Ishikawa (cell line): ENCODE results near the gene SAMD3.

Experiments used
- CEBPB ChIP-seq: IDR thresholded peaks from 2 replicates; pipeline ENCODE4 v1.6.1; 2012
- CREB1 ChIP-seq: IDR thresholded peaks from 2 replicates; pipeline ENCODE4 v1.6.1; 2012; ENCODE audit warnings: low read depth
- EGR1 ChIP-seq: IDR thresholded peaks from 2 replicates; pipeline ENCODE4 v1.6.1; 2012
- EP300 ChIP-seq: IDR thresholded peaks from 2 replicates; pipeline ENCODE4 v1.6.1; 2012; ENCODE audit warnings: borderline replicate concordance
- FOXM1 ChIP-seq: IDR thresholded peaks from 2 replicates; pipeline ENCODE4 v1.6.1; 2012; ENCODE audit warnings: low read depth, borderline replicate concordance
- NFIC ChIP-seq: IDR thresholded peaks from 2 replicates; pipeline ENCODE4 v1.6.1; 2012
- RAD21 ChIP-seq: IDR thresholded peaks from 2 replicates; pipeline ENCODE4 v1.6.1; 2012; ENCODE audit warnings: low read depth
- TAF1 ChIP-seq: IDR thresholded peaks from 2 replicates; pipeline ENCODE4 v1.6.1; 2012; ENCODE audit warnings: low read depth, mild to moderate bottlenecking
- TCF12 ChIP-seq: IDR thresholded peaks from 2 replicates; pipeline ENCODE4 v1.6.1; 2012; ENCODE audit warnings: low read depth
- TEAD4 ChIP-seq: IDR thresholded peaks from 2 replicates; pipeline ENCODE4 v1.6.1; 2012
- YY1 ChIP-seq: IDR thresholded peaks from 2 replicates; pipeline ENCODE4 v1.6.1; 2012; ENCODE audit warnings: low read depth
- ZBTB7A ChIP-seq: IDR thresholded peaks from 2 replicates; pipeline ENCODE4 v1.6.1; 2012; ENCODE audit warnings: low read depth
- TF ChIP-seq, protein P1 (sequence below): IDR thresholded peaks from 2 replicates; pipeline ENCODE4 v1.6.1; 2012; ENCODE audit warnings: low read depth, mild to moderate bottlenecking
- TF ChIP-seq, protein P2 (sequence below): IDR thresholded peaks from 2 replicates; pipeline ENCODE4 v1.6.1; 2012
- TF ChIP-seq, protein P3 (sequence below): IDR thresholded peaks from 2 replicates; pipeline ENCODE4 v1.6.1; 2012

The SAMD3 gene

DNA sequence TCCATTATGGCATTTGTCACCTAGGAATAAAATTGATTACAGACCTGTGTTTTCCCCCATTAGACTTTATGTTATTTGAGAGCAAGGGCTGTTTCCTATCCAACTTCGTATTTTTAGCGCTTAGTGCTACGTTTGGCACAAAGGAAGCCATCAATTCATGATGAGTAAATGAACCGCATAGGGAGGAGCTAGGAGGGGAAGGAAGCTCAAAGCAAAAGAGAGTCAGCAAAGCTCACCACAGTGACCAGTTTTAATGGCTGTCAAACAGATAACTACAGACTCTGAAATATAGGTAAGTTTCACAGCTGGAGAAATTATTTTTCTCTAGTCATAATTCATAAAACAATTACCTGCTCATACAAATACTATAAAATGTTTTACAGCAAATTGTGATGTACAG is 6.9 kb upstream of the SAMD3 start:
- no peak for TF ChIP-seq ZBTB7A
- TF ChIP-seq CEBPB = no peak
- TF ChIP-seq FOXM1 = no peak
- TF ChIP-seq CREB1 = no peak
- no peak for TF ChIP-seq YY1
- TF ChIP-seq TAF1 = no peak

DNA sequence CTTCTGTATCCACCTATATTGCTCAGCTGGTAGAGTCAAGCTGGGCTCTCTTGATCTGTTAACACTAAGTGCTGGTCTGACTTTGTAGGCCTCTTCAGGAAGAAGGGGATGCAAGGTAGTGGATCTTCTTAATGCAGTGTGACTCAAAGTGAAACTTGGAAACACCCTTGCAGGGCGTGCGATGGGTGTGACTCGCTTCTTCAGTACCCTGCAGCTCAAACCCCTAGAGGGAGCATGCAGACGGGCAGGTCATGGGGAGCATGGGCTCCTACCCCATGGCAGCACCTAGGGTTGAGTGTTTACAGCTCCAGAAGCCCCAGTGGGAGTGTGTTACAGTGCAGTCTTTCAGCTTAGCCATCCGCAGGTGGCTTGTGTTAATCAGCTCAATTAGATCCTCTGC is 757 bp upstream of the SAMD3 start:
- no peak for TF ChIP-seq CEBPB
- TF ChIP-seq, protein P1, sequence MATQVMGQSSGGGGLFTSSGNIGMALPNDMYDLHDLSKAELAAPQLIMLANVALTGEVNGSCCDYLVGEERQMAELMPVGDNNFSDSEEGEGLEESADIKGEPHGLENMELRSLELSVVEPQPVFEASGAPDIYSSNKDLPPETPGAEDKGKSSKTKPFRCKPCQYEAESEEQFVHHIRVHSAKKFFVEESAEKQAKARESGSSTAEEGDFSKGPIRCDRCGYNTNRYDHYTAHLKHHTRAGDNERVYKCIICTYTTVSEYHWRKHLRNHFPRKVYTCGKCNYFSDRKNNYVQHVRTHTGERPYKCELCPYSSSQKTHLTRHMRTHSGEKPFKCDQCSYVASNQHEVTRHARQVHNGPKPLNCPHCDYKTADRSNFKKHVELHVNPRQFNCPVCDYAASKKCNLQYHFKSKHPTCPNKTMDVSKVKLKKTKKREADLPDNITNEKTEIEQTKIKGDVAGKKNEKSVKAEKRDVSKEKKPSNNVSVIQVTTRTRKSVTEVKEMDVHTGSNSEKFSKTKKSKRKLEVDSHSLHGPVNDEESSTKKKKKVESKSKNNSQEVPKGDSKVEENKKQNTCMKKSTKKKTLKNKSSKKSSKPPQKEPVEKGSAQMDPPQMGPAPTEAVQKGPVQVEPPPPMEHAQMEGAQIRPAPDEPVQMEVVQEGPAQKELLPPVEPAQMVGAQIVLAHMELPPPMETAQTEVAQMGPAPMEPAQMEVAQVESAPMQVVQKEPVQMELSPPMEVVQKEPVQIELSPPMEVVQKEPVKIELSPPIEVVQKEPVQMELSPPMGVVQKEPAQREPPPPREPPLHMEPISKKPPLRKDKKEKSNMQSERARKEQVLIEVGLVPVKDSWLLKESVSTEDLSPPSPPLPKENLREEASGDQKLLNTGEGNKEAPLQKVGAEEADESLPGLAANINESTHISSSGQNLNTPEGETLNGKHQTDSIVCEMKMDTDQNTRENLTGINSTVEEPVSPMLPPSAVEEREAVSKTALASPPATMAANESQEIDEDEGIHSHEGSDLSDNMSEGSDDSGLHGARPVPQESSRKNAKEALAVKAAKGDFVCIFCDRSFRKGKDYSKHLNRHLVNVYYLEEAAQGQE = no peak
- no peak for TF ChIP-seq RAD21
- TF ChIP-seq TEAD4 = no peak
- TF ChIP-seq TAF1 = no peak
- TF ChIP-seq ZBTB7A = no peak

DNA sequence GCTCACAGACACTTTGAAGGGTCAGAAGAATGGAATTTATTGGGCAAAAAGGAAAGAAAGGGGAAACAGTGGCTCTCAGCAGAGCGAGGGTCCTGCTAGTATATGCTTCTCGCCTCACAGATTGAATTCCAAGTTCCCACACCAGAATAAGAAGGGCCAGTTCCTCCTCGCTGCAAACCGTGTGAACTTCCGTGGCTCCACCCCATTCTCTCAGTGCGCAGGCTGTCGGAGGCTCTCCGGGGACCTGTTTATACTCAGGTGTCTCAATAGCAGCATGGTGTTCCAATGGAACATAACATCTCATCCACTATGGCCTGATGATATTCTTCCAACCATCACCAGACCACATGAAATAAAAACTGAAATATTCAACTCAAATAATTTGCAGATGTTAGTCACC is 4.6 kb downstream of the SAMD3 start:
- TF ChIP-seq NFIC = no peak
- no peak for TF ChIP-seq TCF12
- TF ChIP-seq CEBPB = no peak
- TF ChIP-seq FOXM1 = no peak
- TF ChIP-seq RAD21 = no peak
- TF ChIP-seq, protein P2, sequence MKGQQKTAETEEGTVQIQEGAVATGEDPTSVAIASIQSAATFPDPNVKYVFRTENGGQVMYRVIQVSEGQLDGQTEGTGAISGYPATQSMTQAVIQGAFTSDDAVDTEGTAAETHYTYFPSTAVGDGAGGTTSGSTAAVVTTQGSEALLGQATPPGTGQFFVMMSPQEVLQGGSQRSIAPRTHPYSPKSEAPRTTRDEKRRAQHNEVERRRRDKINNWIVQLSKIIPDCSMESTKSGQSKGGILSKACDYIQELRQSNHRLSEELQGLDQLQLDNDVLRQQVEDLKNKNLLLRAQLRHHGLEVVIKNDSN = no peak
- TF ChIP-seq, protein P1 = no peak

DNA sequence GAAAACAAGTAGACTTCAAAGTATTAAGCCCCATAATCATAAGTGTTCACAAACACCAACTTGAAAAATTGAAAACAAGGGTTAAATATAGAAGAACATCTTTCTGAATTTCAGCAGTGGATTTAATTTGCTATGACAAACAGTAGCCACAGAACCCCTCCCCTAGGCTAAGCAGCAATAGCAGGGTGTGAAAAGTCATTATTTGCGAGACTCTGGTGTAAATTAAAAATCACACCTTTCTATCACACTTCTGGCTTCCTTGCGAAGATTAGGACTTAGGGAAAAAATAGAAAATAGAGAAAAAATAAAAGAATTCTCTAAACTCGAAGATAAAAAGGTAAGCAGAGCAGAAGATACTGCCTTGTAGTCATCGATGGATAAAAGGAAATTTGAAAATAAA is 6.1 kb downstream of the SAMD3 start:
- TF ChIP-seq, protein P1 = no peak
- no peak for TF ChIP-seq CREB1
- no peak for TF ChIP-seq ZBTB7A
- no peak for TF ChIP-seq FOXM1
- no peak for TF ChIP-seq TCF12
- no peak for TF ChIP-seq YY1
- TF ChIP-seq, protein P2 = no peak
- TF ChIP-seq TAF1 = no peak
- no peak for TF ChIP-seq EP300
- TF ChIP-seq EGR1 = no peak
- TF ChIP-seq, protein P3, sequence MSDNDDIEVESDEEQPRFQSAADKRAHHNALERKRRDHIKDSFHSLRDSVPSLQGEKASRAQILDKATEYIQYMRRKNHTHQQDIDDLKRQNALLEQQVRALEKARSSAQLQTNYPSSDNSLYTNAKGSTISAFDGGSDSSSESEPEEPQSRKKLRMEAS = no peak
- no peak for TF ChIP-seq RAD21
- no peak for TF ChIP-seq NFIC
- no peak for TF ChIP-seq TEAD4
- no peak for TF ChIP-seq CEBPB

DNA sequence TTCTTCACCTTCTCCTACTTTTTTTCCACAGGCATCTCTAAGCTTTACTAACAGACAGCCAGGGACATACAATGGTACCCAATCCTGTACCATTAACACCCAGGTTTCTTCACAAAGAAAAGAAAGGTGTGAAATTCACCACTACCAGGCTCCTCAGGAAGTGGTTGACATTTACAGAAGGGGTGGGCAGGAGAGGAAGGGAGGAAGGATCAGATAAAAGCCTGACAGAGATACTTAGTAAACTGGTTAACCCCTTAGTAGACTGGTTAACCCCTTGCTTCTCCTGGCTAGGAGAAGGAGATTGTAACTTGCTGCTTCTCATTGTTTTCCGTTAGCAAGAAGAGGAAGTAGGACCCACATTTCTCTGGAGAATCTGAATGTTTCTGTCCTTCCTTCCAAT is 7.2 kb downstream of the SAMD3 start:
- TF ChIP-seq EGR1 (no peak), FOXM1 (no peak), TAF1 (no peak), NFIC (no peak), RAD21 (no peak), ZBTB7A (no peak), TEAD4 (no peak), TCF12 (no peak), CREB1 (no peak), EP300 (no peak), CEBPB (no peak)
- TF ChIP-seq, protein P3 = no peak
- TF ChIP-seq, protein P2 = no peak
